Measurements from ENCODE around the gene PAK1IP1.
"Not testable (repeated sequence)": the region's sequence is repeated elsewhere in the genome, so short reads cannot be mapped to it uniquely, and the experiment has no call there.

PAK1IP1 gene, protein sequence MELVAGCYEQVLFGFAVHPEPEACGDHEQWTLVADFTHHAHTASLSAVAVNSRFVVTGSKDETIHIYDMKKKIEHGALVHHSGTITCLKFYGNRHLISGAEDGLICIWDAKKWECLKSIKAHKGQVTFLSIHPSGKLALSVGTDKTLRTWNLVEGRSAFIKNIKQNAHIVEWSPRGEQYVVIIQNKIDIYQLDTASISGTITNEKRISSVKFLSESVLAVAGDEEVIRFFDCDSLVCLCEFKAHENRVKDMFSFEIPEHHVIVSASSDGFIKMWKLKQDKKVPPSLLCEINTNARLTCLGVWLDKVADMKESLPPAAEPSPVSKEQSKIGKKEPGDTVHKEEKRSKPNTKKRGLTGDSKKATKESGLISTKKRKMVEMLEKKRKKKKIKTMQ

DNA sequence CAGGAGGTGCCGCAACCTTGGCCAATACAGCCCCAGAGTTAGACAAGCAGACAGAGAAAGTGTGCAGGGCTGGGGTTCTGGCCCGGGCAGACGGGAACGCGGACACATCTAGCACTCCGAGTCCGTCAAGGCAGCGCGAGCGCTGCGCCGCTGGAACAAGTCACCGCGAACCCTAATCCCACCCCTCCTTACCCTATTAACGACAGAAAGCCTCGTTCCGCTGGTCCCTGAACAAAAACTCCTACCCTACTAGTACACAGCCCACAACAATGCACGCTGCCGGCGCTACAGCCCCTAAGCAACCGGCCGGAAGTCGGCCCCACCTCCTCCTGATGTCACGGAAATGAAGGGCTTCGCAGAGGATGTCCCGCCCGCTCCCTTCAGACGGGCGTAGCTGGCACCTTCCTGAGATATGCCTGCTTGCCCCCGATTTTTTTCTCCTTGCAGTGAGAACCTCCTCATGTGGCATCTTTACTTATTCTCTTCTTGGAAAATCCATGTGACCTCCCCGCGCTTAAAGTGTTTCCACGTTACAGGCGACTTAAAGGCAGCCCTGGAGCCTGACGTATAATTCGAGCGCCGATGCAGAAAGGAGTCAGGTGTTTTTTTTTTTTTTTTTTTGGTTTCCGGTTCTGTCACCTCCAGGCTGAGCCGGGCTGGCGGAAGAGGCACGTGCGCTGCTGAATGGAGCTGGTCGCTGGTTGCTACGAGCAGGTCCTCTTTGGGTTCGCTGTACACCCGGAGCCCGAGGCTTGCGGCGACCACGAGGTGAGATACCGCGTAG, at the start of gene PAK1IP1, which contains the start of gene C6orf52:
TSS of gene PAK1IP1 (plus strand) at position 671 of the 784 bp plus-strand sequence. CDS start at position 685, 14 bp downstream.
TSS of gene C6orf52 (minus strand) at position 315 of the 784 bp plus-strand sequence. CDS start 7,066 bp downstream, outside the sequence.
- peak; percentile 93 for DNase-seq

DNA sequence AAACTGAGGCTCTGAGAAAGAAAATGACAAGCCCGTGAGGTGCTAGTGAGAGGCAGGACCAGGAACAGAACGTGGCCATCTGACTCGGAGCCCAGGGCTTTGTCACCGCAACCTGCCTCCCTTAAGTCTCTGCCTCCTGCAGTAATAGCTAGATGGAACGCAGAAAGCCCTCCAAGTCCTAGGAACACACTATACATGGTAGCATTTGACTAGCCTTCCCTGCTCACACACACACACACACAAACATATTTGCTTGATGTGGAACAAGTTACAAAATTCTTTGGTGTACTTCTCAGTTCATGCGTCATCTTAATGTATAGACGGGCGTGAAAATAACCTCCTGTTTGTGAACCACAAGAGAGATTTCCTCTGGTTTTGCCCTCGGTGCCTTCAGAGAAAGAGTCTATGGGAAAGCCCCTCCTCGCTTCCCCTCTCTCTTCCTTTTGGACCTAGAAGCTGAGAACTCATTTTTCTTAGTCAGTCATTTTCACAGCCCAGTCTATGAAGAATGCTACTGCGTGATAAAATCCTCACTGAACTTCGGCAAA, 39.2 kb upstream of the PAK1IP1 start:
- no peak for DNase-seq

DNA sequence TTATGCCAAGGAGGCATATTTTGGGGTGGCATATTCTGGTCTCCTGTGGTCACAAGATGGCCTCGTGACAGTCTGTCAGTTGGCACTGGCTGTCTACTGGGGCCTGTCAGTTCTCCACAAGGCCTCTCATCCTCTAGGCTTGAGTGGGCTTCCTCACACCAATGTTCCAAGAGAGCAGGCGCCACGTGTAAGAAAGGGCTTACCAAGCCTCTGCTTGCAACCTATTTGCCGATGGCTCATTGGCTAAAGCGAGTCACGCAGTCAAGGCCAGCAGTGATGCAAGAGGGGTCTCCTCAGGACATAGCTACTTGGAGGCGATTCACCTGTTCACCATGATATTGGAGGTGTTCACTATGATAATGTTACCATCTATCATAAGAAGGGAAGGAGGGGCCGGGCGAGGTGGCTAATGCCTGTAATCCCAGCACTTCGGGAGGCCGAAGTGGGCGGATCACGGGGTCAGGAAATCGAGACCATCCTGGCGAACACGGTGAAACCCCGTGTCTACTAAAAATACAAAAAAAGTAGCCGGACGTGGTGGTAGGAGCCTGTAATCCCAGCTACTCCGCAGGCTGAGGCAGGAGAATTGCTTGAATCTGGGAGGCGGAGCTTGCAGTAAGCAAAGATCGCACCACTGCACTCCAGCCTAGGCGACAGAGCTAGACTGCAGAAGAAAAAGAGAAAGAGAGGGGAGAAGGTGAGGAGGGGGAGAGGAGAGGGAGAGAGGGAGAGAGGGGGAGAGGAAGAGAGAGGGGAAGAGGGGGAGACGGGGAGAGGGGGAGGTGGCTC, 35.7 kb upstream of the PAK1IP1 start:
- DNase-seq = no peak

GRCh38 chr6:10659699-10660348, 34.9 kb upstream of the PAK1IP1 start:
- DNase-seq = no peak

GRCh38 chr6:10660431-10661191, 34.2 kb upstream of the PAK1IP1 start:
- DNase-seq = not testable (repeated sequence)

GRCh38 chr6:10662207-10662606, 32.6 kb upstream of the PAK1IP1 start:
- DNase-seq = no peak

- DNase-seq = no peak
Measured at GRCh38 chr6:10662742-10663141, 32.0 kb upstream of the PAK1IP1 start.

- not testable (repeated sequence) for DNase-seq
Measured at GRCh38 chr6:10665595-10665994, 29.2 kb upstream of the PAK1IP1 start.

DNA sequence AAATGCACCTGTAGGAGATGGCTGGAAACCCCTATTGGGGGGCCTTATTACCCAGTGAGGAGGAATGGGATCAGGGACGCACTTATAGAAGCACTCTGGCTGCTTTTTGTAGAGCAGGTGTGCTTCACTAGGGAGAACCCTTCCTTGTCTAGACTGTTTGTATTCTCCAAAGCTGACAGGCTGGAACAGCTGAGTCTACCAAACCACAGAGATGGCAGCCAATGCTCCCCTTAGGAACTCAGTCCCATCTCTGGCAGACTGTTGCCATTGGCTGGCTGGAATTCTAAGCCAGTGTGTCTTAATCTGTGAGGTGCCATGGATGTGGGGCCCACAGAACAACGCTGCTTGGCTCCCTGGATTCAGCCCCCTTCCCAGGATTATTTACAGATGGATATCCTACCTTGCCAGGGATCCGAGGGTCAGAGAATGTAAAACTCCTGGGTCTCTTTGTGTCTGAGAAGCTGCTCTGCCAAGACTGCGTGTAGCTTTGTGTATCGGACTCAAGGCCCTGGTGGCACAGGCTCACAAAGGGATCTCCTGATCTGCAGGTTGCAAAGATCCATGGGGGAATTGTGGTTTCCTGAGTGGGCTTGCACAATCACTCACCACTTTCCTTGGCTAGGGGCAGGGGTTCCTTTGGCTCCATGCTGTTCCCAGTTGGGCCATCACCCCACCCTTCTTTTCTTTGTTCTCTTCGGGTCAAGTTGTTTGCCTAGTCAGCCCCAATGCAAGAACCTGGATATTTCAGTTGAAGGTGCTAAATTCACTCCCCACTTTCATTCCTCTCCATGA, 26.4 kb upstream of the PAK1IP1 start:
- DNase-seq = no peak

GRCh38 chr6:10676403-10676802, 18.4 kb upstream of the PAK1IP1 start:
- DNase-seq = no peak

DNA sequence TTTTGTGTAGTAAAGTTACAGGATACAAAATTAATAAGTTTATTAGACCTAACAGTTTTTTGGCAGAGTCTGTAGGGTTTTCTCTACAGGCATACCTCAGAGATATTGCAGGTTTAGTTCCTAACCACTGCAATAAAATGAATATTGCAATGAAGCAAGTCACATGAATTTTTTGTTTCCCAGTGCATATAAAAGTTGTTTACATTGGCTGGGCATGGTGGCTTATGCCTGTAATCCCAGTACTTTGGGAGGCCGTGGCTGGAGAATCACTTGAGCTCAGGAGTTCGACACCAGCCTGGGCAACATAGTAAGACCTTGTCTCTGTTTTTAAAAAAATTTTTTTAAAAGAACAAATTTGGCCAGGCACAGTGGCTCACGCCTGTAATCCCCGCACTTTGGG, 16.3 kb upstream of the PAK1IP1 start:
- DNase-seq = no peak

- no peak for DNase-seq
Measured at GRCh38 chr6:10681795-10682194, 13.0 kb upstream of the PAK1IP1 start.

GRCh38 chr6:10682355-10682988, 12.3 kb upstream of the PAK1IP1 start:
- no peak for DNase-seq

- no peak for DNase-seq
Measured at GRCh38 chr6:10684618-10685017, 10.2 kb upstream of the PAK1IP1 start.

DNA sequence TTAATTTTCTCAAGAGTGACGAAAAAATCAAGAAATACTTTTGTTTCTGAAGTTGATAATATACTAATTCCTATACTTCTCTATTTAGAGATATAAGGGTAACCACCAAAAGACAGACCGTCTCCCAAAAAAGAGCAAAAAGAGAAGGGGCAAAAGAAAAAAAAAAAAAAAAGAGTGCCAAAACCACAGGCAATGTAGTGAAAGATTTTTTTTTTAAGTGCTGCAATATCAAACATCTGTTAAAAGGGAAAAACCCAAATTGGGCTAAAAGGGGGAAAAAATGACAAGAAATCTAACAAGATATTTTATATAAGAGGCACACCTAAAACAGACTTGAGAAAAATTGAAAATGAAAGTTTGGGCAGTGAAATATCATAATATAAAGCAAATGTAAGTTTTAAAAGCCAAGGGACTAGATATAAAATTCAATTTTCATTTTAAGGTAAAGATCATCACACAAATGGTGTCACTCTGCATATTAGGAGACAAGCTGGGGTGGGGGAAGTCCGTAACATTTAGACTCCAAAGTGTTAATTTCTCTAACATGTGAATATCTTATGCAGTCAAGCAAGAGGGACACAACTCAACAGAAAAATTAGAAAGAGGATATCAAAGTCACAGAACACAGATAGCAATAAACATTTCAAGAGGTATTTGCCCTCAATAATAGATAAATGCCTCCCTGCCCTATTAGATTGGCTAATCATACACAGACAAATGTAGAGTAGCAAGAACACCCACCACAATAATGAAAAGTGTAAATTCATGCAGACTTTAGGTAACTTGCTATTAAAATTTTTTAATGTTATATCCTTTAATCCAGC, 9.5 kb upstream of the PAK1IP1 start:
- no peak for DNase-seq

GRCh38 chr6:10686901-10687300, 7.9 kb upstream of the PAK1IP1 start:
- DNase-seq = no peak

- DNase-seq = no peak
Measured at GRCh38 chr6:10687582-10687981, 7.2 kb upstream of the PAK1IP1 start.

DNA sequence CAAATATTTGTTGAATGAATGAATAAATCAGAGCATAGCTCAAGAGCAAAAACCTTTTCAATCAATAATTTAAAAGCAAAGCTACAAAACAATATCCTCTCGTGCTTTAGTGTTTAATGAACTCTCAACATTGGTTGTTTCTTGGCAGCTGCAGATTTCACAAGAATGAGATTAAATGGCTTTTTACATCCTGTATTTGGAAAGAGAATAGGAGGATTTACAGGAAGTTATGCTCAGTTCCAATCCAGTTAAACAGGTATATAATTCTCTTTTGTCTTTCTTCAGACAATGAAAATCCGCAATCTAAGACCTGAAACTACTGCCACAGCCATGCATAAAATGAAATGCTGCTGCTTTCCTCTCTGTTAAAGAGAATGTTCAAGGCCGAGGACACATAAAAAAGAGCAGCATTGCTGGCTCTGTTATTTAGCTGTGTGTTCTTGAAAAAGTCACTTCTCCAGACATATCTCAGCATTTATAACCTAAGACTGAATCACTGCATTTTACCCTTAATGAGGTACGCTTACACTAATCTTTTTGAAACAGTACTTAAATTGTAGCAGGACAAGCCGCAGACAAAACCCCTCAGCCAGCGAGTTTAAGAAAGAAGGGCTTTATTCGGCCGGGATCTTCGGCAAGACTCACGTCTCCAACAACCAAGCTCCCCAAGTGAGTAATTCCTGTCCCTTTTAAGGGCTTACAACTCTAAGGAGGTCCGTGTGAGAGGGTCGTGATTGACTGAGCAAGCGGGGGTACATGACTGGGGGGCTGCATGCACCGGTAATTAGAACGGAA, 3.9 kb upstream of the PAK1IP1 start:
- no peak for DNase-seq
